GM12875 (cell line): ENCODE data around the gene LMTK3.
A peak's percentile ranks its signal among the peaks of the same experiment; 100 is the strongest.

Experiments used
- H3K4me3 ChIP-seq: one replicate; pipeline ENCODE4 v1.5.1; 2011; ENCODE audit warnings: low read depth, low read length, control low read depth
- CTCF ChIP-seq: IDR thresholded peaks from 2 replicates; pipeline ENCODE4 v1.5.1; 2011; ENCODE audit warnings: low read depth, mild to moderate bottlenecking, control low read depth, inconsistent platforms, low read length, moderate library complexity, borderline replicate concordance; ENCODE audit not compliant: insufficient read depth

Gene LMTK3

DNA sequence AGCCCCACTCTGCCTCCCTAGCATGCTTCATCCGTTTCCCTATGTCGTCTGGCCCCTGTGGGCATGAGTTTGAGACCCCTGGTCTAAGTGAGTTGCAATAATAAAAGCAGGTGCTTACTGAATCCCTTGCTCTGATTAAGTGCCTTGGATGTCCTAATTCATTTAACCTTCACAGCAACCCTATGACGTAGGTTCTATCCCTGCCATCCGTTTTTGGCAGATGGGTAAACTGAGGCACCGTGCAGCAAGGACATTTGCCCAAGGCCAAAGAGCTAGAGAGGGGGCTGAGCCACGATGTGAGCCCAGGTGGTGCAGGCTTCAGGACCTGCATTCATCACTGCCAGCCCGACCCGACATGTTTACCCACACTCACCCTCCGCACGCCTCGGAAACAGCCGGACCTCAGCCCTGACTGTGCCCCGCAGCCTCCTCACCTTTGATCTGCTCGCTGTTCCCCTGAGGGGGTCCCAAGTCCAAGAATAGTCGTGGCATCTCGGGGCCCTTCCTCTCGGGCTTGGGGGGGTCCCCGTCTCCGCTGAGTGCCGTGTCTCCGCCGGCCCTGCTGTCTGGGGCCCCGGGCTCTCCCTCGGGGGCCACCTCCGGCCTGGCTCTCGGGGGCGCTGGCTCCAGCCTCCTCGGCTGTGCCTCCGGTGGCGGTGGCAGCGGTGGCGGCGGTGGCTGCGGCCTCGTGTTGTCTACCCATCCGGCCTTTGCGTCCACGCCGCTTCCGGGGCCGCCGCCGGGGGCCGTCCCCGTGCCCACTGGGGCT is 14.5 kb downstream of the LMTK3 start:
- no peak overlapping the region for H3K4me3 ChIP-seq
- no peak for TF ChIP-seq CTCF

DNA sequence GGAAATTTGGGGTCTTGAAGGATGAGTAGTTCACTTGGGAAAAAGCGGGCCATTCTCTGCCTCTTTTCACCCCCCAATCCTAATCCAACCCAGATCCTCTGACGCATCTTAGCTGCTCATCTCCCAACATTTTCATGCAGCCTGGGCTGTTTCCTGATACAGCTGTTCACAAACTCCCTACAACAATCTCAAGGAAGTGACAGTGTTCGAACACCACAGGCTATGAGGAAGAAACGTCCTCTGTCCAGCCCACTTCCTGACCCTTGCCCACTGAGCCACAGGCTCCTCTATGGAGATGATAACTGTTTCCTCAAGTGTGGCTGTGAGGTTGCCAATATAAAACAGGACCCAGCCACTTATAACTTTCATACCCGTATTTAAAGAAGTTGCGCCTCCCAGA is 16.2 kb downstream of the LMTK3 start:
- no peak overlapping the region for H3K4me3 ChIP-seq
- TF ChIP-seq CTCF = no peak

GRCh38 chr19:48493718-48494401 is 17.8 kb downstream of the LMTK3 start:
- no peak for TF ChIP-seq CTCF
- H3K4me3 ChIP-seq = peak overlapping the region; percentile 41

- TF ChIP-seq CTCF = no peak
- H3K4me3 ChIP-seq = peak overlapping the region; percentile 41
Observed at GRCh38 chr19:48492925-48493717, 18.5 kb downstream of the LMTK3 start.

DNA sequence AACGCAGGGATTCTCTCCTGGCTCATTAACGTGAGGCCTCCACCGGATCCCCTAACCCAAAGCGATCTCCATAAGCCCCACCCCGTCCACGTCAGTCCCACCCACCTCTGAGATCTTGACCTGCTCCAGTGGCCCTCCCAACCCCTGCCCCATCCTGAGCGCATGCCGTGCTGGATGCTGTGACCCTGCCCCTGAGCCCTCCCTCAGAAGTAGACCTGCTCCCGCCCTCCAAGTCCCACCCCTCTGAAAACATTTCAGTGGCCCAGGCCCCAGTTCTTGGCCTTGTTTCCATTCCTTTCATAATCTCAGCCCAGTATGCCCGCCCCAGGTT is 19.9 kb downstream of the LMTK3 start:
- no peak for TF ChIP-seq CTCF
- H3K4me3 ChIP-seq = no peak overlapping the region

- no peak for TF ChIP-seq CTCF
Observed at GRCh38 chr19:48490981-48491792, 20.4 kb downstream of the LMTK3 start.

More at GRCh38 chr19:48490981-48491792, 20.4 kb downstream of the LMTK3 start:
- no peak overlapping the region for H3K4me3 ChIP-seq
